Fibroblast of lung (primary cell): ENCODE results near the gene POLR2C. TPM values are rescaled to one million over a fixed set of nuclear protein-coding genes. Genes with fewer than 3 reads are reported as not detected.

Experiments
- DNase-seq, 2 donors: peaks; one replicate each; pipeline versions ENCODE4 v3.0.0 to v3.0.0-alpha.2; 2010; ENCODE audit warnings: low read depth in 2 of 2
- H2AFZ ChIP-seq: 2 replicates; pipeline ENCODE4 v1.5.1; 2012; ENCODE audit warnings: low read length, control low read depth, inconsistent platforms
- H3K27ac ChIP-seq: 2 replicates; pipeline ENCODE4 v1.5.1; 2011; ENCODE audit warnings: low read length, control low read depth; ENCODE audit not compliant: insufficient read depth
- H3K27me3 ChIP-seq: 2 replicates; pipeline ENCODE4 v1.5.1; 2011; ENCODE audit warnings: mild to moderate bottlenecking, low read length; ENCODE audit not compliant: control insufficient read depth, insufficient read depth
- H3K36me3 ChIP-seq: 2 replicates; pipeline ENCODE4 v1.5.1; 2011; ENCODE audit warnings: low read length; ENCODE audit not compliant: control insufficient read depth, insufficient read depth
- H3K4me1 ChIP-seq: 2 replicates; pipeline ENCODE4 v1.5.1; 2011; ENCODE audit warnings: low read length; ENCODE audit not compliant: control insufficient read depth, insufficient read depth; ENCODE audit errors: extremely low read depth
- H3K4me2 ChIP-seq: 2 replicates; pipeline ENCODE4 v1.5.1; 2011; ENCODE audit warnings: low read length, control low read depth; ENCODE audit not compliant: insufficient read depth; ENCODE audit errors: extremely low read depth
- H3K4me3 ChIP-seq, 4 experiments: fragments of 200-600 bp in 1 of 4; sonication (generic) in 1 of 4; replicated peaks in 1 of 4; 2 replicates each; pipeline ENCODE4 v1.5.1; 2011 to 2016; ENCODE audit warnings: low read length in 4 of 4, low read depth in 3 of 4, mild to moderate bottlenecking in 3 of 4, control low read depth in 2 of 4, inconsistent platforms in 1 of 4, mixed read lengths in 1 of 4; ENCODE audit not compliant: insufficient read depth in 1 of 4; ENCODE audit errors: control extremely low read depth in 1 of 4
- H3K79me2 ChIP-seq: 2 replicates; pipeline ENCODE4 v1.5.1; 2012; ENCODE audit warnings: mild to moderate bottlenecking, low read length, inconsistent platforms; ENCODE audit not compliant: control insufficient read depth, insufficient read depth
- H3K9ac ChIP-seq: 2 replicates; pipeline ENCODE4 v1.5.1; 2011; ENCODE audit warnings: mild to moderate bottlenecking, low read length, control low read depth; ENCODE audit not compliant: insufficient read depth
- H3K9me3 ChIP-seq: 2 replicates; pipeline ENCODE4 v1.5.1; 2012; ENCODE audit warnings: low read depth, low read length; ENCODE audit not compliant: control insufficient read depth, insufficient read depth
- H4K20me1 ChIP-seq: 2 replicates; pipeline ENCODE4 v1.5.1; 2011; ENCODE audit warnings: low read length; ENCODE audit not compliant: control insufficient read depth, insufficient read depth; ENCODE audit errors: extremely low read depth
- CTCF ChIP-seq, 2 donors: IDR thresholded peaks in 1 of 2; conservative IDR thresholded peaks in 1 of 2; 1 replicate in 1 of 2; 2 replicates in 1 of 2; pipeline ENCODE4 v1.5.1; 2011 to 2012; ENCODE audit warnings: low read length in 2 of 2, control low read depth in 1 of 2, inconsistent platforms in 1 of 2, low read depth in 1 of 2, mild to moderate bottlenecking in 1 of 2
- EZH2 ChIP-seq: IDR thresholded peaks from 2 replicates; pipeline ENCODE4 v1.5.1; 2012; ENCODE audit warnings: low read length, control low read depth, mild to moderate bottlenecking; ENCODE audit errors: missing control alignments
- polyA plus RNA-seq, 2 donors: library from polyadenylated mRNA; depleted of rRNA in 1 of 2; stranded (reverse) in 1 of 2; unstranded in 1 of 2; fragments of >200 nt; gene quantifications; 2 replicates each; pipeline ENCODE4 v1.2.1, GENCODE V29; 2011 to 2012; ENCODE audit warnings: missing spikeins in 1 of 2
- total RNA-seq: library from RNA; depleted of rRNA; stranded (reverse); fragments of >200 nt; gene quantifications from 2 replicates; pipeline ENCODE4 v1.2.1, GENCODE V29; 2014

Gene POLR2C
- total and polyA plus RNA-seq, 2 donors (not counting 1 experiment from before 2014, with no cell fraction given) = 84.0 to 106 TPM

GRCh38 chr16:57513371-57514102 lies 51.1 kb downstream of the POLR2C start:
- Histone ChIP-seq H3K36me3 (no peaks in the 10 kb centered on the region), H3K4me1 (no peaks in the 10 kb centered on the region), H3K79me2 (no peaks in the 10 kb centered on the region), H3K4me3 (no peak overlapping the region), H3K27me3 (no peaks in the 10 kb centered on the region), H2AFZ (no peak overlapping the region), H3K9me3 (no peaks in the 10 kb centered on the region), H3K4me2 (no peak overlapping the region), H3K27ac (no peak overlapping the region), H3K9ac (no peak overlapping the region), H4K20me1 (no peaks in the 10 kb centered on the region)
- TF ChIP-seq CTCF (conservative IDR thresholded peaks at IDR 0.05 in 1 of 2, IDR thresholded peaks at IDR 0.05 in 1 of 2; ENCODE audit: low read depth in 1 of 2, low read length in 2 of 2) (no peak), EZH2 (no peak)
- DNase-seq = no peak

GRCh38 chr16:57514371-57514770 lies 51.9 kb downstream of the POLR2C start:
- H3K27me3 ChIP-seq = no peaks in the 10 kb centered on the region
- DNase-seq = no peak
- H4K20me1 ChIP-seq = no peaks in the 10 kb centered on the region
- no peak overlapping the region for H3K4me3 ChIP-seq
- H3K4me1 ChIP-seq = no peaks in the 10 kb centered on the region
- no peak overlapping the region for H3K4me2 ChIP-seq
- H3K9ac ChIP-seq = no peak overlapping the region
- no peaks in the 10 kb centered on the region for H3K9me3 ChIP-seq
- H2AFZ ChIP-seq = no peak overlapping the region
- H3K27ac ChIP-seq = no peak overlapping the region
- H3K36me3 ChIP-seq = no peaks in the 10 kb centered on the region
- no peak for TF ChIP-seq CTCF (conservative IDR thresholded peaks at IDR 0.05 in 1 of 2, IDR thresholded peaks at IDR 0.05 in 1 of 2; ENCODE audit: low read depth in 1 of 2, low read length in 2 of 2)
- TF ChIP-seq EZH2 = no peak
- no peaks in the 10 kb centered on the region for H3K79me2 ChIP-seq

GRCh38 chr16:57514791-57515600 lies 52.5 kb downstream of the POLR2C start:
- Histone ChIP-seq H3K36me3 (no peaks in the 10 kb centered on the region), H3K9ac (no peak overlapping the region), H3K9me3 (no peaks in the 10 kb centered on the region), H3K27ac (no peak overlapping the region), H3K27me3 (no peaks in the 10 kb centered on the region), H2AFZ (no peak overlapping the region), H4K20me1 (no peaks in the 10 kb centered on the region), H3K4me3 (no peak overlapping the region), H3K4me2 (no peak overlapping the region), H3K79me2 (no peaks in the 10 kb centered on the region), H3K4me1 (no peaks in the 10 kb centered on the region)
- no peak for DNase-seq
- TF ChIP-seq EZH2 (no peak), CTCF (conservative IDR thresholded peaks at IDR 0.05 in 1 of 2, IDR thresholded peaks at IDR 0.05 in 1 of 2; ENCODE audit: low read depth in 1 of 2, low read length in 2 of 2) (no peak)
